Bronchial epithelial cell (primary cell): ENCODE data around the gene N4BP2. TPM values are rescaled to one million over a fixed set of nuclear protein-coding genes. Genes with fewer than 3 reads are reported as not detected.
"Not testable (repeated sequence)": the region's sequence is repeated elsewhere in the genome, so short reads cannot be mapped to it uniquely, and the experiment has no call there.

ENCODE experiments used
- DNase-seq: peaks from one replicate; pipeline ENCODE4 v3.0.0-alpha.2; 2010; ENCODE audit warnings: low read depth
- FAIRE-seq: peaks from 2 replicates; lab custom pipeline; 2011; peaks lifted over from hg19 to GRCh38; lab: Jason Lieb, UNC
- H3K27me3 ChIP-seq: 2 replicates; pipeline ENCODE4 v1.5.1; 2011; ENCODE audit warnings: low read length; ENCODE audit not compliant: control insufficient read depth, insufficient read depth
- H3K36me3 ChIP-seq: 2 replicates; pipeline ENCODE4 v1.5.1; 2011; ENCODE audit warnings: low read length; ENCODE audit not compliant: control insufficient read depth, insufficient read depth
- H3K4me3 ChIP-seq: 2 replicates; pipeline ENCODE4 v1.5.1; 2011; ENCODE audit warnings: mild to moderate bottlenecking, low read depth, low read length, control low read depth
- CTCF ChIP-seq: IDR thresholded peaks from 2 replicates; pipeline ENCODE4 v1.5.1; 2011; ENCODE audit warnings: mild to moderate bottlenecking, moderate library complexity, low read length, control low read depth, inconsistent platforms; ENCODE audit not compliant: insufficient read depth, severe bottlenecking
- total RNA-seq: library from RNA; depleted of rRNA; stranded (reverse); fragments of >200 nt; gene quantifications from 2 replicates; pipeline ENCODE4 v1.2.1, GENCODE V29; 2014

Gene N4BP2
- total RNA-seq, 1 donor from 2014 or later: 9.0 TPM

DNA sequence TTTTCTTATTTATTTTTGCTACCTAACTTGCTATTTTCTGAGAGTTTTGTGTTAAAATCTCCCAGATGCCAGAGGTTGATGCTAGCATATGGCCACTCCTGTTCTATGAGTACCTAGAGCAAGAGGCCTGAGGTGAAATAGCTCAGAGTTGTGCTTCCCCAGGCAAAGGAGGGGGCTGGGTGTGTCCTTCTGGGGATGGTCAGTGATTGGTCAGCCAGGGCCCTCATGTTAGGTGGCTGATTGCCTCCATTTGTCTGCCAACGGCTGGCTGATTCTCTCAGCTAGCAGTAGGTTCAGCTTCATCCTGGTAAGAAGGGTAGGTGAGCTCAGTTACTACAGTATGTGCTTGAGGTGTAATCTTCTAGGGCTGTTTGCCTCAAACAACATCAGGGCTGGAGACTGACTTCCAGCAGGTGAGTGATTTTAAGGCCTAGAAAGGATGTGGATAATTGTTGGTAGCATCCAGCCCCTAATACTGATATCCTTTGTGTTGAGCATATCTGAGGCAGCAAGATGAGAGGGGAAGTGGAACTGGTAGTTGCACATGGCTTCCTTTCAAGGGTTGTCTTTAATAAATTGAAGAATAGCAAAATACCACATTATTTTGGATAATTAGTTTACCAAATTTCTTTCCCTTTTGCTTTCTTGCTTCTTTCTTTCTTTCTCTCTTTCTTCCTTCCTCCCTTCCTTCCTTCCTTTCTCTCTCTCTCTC is 77.7 kb downstream of the N4BP2 start:
- Histone ChIP-seq H3K27me3 (no peaks in the 10 kb centered on the region), H3K36me3 (no peaks in the 10 kb centered on the region), H3K4me3 (no peak overlapping the region)
- DNase-seq: no peak
- TF ChIP-seq CTCF: no peak
- no peak for FAIRE-seq

DNA sequence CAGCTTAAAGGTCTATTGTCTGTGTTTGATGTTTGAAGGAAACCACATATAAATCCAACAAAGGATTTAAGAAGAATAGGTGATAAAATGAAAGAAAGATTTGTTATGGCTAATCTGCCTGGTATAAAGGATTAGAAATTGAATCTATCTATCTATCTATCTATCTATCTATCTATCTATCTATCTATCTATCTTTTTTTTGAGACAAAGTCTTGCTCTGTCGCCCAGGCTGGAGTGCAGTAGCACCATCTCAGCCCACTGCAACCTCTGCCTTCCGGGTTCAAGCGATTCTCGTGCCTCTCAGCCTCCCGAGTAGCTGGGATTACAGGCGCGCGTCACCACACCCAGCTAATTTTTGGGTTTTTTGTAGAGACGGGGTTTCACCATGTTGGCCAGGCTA is 79.6 kb downstream of the N4BP2 start:
- H3K36me3 ChIP-seq, DNase-seq, FAIRE-seq, H3K27me3 ChIP-seq, H3K4me3 ChIP-seq: not testable (repeated sequence)

DNA sequence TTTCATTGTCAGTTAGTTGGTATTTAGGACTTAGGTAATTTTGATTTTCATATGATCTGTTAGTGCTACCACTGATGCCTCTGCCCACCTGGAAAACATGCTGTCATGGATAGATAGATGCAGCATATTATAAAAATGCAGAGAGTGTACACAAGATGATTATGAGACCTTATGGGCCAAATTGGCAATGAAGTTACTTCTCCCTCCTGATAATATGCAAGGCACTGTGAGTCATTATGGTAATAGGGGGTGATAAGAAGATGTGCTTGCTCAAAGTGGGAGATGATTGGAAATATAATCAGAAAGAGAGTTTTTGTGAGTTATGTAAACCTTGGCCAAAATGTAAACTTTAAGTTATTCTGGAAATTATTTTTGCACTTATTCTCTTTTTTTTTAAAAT is 83.5 kb downstream of the N4BP2 start:
- no peak for TF ChIP-seq CTCF
- Histone ChIP-seq H3K4me3 (no peak overlapping the region), H3K36me3 (no peaks in the 10 kb centered on the region), H3K27me3 (no peaks in the 10 kb centered on the region)
- no peak for FAIRE-seq
- no peak for DNase-seq

GRCh38 chr4:40140597-40140996 is 83.9 kb downstream of the N4BP2 start:
- H3K27me3 ChIP-seq, H3K36me3 ChIP-seq, H3K4me3 ChIP-seq, DNase-seq, FAIRE-seq: not testable (repeated sequence)

DNA sequence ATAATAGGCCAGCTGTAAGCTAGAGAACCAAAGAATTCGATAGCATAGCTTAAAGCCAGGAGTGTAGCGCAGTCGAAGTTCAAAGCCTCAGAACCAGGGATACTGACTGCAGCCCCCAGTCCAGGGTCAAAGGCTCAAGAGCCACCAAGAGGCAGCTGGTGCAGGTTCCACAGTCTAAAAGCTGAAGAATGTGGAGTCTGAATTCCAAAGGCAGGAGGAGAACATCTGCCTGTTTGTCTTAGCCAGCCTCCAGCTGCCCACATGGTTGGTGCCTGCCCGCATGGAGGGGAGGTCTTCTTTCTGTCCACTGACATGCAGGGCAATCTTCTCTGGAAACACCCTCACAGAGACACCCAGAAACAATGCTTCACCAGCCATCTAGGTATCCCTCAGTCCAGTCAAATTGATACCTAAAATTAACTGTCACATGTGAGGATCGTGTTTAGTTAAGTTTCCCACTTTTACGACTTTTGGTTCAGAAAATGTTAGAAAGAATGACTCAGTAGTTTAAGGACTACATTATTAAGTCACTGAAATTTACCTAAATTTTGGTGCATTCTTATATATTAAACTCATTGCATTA is 87.4 kb downstream of the N4BP2 start:
- no peak for DNase-seq
- no peaks in the 10 kb centered on the region for H3K36me3 ChIP-seq
- H3K27me3 ChIP-seq: no peaks in the 10 kb centered on the region
- TF ChIP-seq CTCF: no peak
- H3K4me3 ChIP-seq: no peak overlapping the region
- no peak for FAIRE-seq

- TF ChIP-seq CTCF: no peak
- Histone ChIP-seq H3K36me3 (no peaks in the 10 kb centered on the region), H3K4me3 (no peak overlapping the region), H3K27me3 (no peaks in the 10 kb centered on the region)
- DNase-seq (no peak), FAIRE-seq (no peak)
Measured at GRCh38 chr4:40144716-40145115, 88.1 kb downstream of the N4BP2 start.

- not testable (repeated sequence) for DNase-seq, H3K4me3 ChIP-seq, H3K36me3 ChIP-seq, H3K27me3 ChIP-seq, FAIRE-seq
Measured at GRCh38 chr4:40147490-40147889, 90.8 kb downstream of the N4BP2 start.
